ENCODE measurements around the gene HHIP. TPM values are rescaled to one million over a fixed set of nuclear protein-coding genes. Genes with fewer than 3 reads are reported as not detected.

Gene HHIP
- total and polyA plus RNA-seq, 2 of the 13 experiments (the other 11 are each of a cell fraction or from before 2014, with no cell fraction given): not detected

- TF ChIP-seq AKNA (CRISPR knock-in tag; IDR thresholded peaks at IDR 0.05; ENCODE audit: borderline replicate concordance) (no peak), HINFP (CRISPR knock-in tag; IDR thresholded peaks at IDR 0.05; ENCODE audit: low read depth) (no peak)
Observed at GRCh38 chr4:144699565-144699964, 53.6 kb downstream of the HHIP start (continued).

- H3K27ac ChIP-seq (ENCODE audit: extremely low read length, insufficient read depth, low read length): no peak overlapping the region
- H3K27me3 ChIP-seq (ENCODE audit: control insufficient read depth in 1 of 2, insufficient read depth in 2 of 2, low read length in 2 of 2): no peaks in the 10 kb centered on the region
- DNase-seq (ENCODE audit: low spot score) (no peak), FAIRE-seq (no peak), ATAC-seq (no peak)
- H3K9ac ChIP-seq (ENCODE audit: insufficient read depth, low read depth, low read length): no peak overlapping the region
- H3K9me3 ChIP-seq (ENCODE audit: low read length): no peaks in the 10 kb centered on the region
- no peaks in the 10 kb centered on the region for H3K36me3 ChIP-seq (replicated peaks in 1 of 2; ENCODE audit: control insufficient read depth in 1 of 2, insufficient read depth in 2 of 2, low read length in 2 of 2)
- H3K79me2 ChIP-seq (ENCODE audit: insufficient read depth, low read length): no peaks in the 10 kb centered on the region
- no TSS peak for BruUV-seq (replicated peaks)
- H3K4me1 ChIP-seq (ENCODE audit: insufficient read depth, low read length): no peaks in the 10 kb centered on the region
- ChIA-PET POLR2A (no interaction called here), CTCF (ENCODE audit: low intra/inter-chr PET ratio, low total read pairs) (no interaction called here)
- no peak overlapping the region for H3K4me2 ChIP-seq (ENCODE audit: low read depth, low read length)
- H4K20me1 ChIP-seq (ENCODE audit: insufficient read depth, low read length): no peaks in the 10 kb centered on the region
- intact Hi-C loops (cut with micrococcal nuclease; ENCODE audit: unreplicated experiment) (no loop called here), in situ Hi-C loops (cut with HindIII; ENCODE audit: extremely low pct_ligation_motif_present, low pct_unique_long_range_greater_than_20kb) (no loop called here)
- H3K4me3 ChIP-seq (replicated peaks in 1 of 3; ENCODE audit: insufficient read depth in 1 of 3, low read depth in 2 of 3, low read length in 3 of 3): no peak overlapping the region
- no peak overlapping the region for H2AFZ ChIP-seq (ENCODE audit: low read length)
- TF ChIP-seq JUND (CRISPR knock-in tag; IDR thresholded peaks at IDR 0.05) (no peak), ZNF614 (CRISPR knock-in tag; IDR thresholded peaks at IDR 0.05; ENCODE audit: borderline replicate concordance) (no peak), ZFYVE20 (CRISPR knock-in tag; IDR thresholded peaks at IDR 0.05; ENCODE audit: borderline replicate concordance, low read depth) (no peak), CHD2 (IDR thresholded peaks at IDR 0.05; ENCODE audit: low read depth, low read length) (no peak), FOXJ3 (CRISPR knock-in tag; IDR thresholded peaks at IDR 0.05; ENCODE audit: borderline replicate concordance) (no peak), EHMT2 (IDR thresholded peaks at IDR 0.05; ENCODE audit: borderline replicate concordance, low read depth, low read length) (no peak), RNF2 (conservative IDR thresholded peaks at IDR 0.05; ENCODE audit: low read depth) (no peak), ZFP90 (CRISPR knock-in tag; IDR thresholded peaks at IDR 0.05; ENCODE audit: borderline replicate concordance) (no peak), ZNF30 (CRISPR knock-in tag; IDR thresholded peaks at IDR 0.05) (no peak), SMAD9 (CRISPR knock-in tag; IDR thresholded peaks at IDR 0.05) (no peak), ZNF530 (CRISPR knock-in tag; IDR thresholded peaks at IDR 0.05; ENCODE audit: low read depth) (no peak), ZMAT5 (CRISPR knock-in tag; IDR thresholded peaks at IDR 0.05; ENCODE audit: borderline replicate concordance, low read depth) (no peak), ELF4 (CRISPR knock-in tag; IDR thresholded peaks at IDR 0.05; ENCODE audit: borderline replicate concordance) (no peak), GATAD1 (CRISPR knock-in tag; IDR thresholded peaks at IDR 0.05) (no peak), KAT7 (CRISPR knock-in tag; IDR thresholded peaks at IDR 0.05; ENCODE audit: borderline replicate concordance) (no peak), ZNF296 (CRISPR knock-in tag; conservative IDR thresholded peaks at IDR 0.05) (no peak)
Observed at GRCh38 chr4:144701683-144702233, 55.8 kb downstream of the HHIP start.

All from HepG2 (cell line).